Measurements from ENCODE around the gene PTPRF.

Gene PTPRF

DNA sequence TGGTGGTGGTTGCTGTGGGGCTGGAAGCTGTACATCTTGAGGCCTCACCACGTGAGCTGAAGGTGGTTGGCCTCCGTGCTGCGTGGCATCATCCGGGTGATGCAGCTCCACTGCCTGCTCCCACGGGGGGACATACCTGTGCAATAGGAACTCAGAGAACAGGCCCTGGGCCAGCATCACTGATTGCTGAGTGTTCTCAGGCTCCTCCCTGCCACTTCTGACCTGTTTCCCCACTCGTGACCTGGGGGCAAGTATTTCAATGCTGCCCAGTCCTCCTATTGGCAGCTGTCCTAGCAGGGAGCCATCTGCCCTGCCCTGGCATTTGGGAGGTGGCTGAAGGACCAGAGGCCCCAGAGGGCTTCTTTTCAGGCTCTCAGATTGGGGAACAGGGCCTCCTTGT lies 26.1 kb downstream of the PTPRF start:
- DNase-seq: no peak

DNA sequence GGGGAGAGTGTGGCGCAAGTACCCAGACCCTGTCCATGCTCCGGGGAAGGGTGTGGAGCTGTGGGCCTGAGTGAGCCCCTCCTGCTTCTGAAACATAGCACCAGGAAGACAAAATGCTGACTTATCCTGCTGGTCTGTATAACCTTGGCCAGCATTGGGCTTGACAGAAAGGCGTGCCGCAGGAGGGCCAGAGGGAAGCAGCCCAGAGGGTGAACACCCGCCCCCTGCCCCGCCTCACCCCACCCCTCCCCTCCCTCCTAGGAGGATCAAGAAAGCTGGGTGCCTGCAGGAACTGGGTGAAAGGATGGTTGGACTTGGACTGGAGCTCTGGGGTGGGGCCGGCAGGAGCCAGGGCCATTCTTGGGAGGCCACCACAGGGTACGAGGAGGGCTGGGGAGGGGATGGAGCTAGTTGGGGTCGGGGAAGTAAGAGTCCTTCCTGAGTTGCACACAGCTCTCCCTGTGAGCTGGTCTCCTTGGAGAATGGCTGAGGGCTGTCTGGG lies 27.1 kb downstream of the PTPRF start:
- no peak for DNase-seq

DNA sequence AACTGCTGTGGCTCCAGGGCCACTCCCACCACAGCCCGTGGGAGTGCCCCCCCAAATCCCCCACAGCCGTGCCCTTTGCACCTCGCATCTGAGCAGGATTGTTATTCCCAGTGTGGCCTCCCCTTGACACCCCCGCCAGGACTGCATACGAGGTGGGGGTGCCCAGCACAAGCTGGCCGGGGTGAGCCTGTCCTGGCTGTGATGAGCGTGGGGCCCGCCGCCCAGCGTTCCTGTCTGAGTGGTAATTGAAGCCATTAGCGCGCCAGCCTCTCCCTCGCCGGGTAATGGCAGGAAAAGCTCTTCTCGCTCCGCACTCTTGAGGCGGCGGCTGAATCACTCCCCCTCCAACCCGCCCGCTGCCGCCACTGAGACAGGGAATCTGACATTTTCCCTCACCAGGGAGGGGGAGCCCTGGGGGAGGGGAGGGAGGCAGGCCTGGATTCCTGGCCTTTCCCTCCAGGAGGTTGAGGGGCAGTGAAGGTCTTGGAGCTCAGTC lies 27.7 kb downstream of the PTPRF start:
- DNase-seq: no peak

DNA sequence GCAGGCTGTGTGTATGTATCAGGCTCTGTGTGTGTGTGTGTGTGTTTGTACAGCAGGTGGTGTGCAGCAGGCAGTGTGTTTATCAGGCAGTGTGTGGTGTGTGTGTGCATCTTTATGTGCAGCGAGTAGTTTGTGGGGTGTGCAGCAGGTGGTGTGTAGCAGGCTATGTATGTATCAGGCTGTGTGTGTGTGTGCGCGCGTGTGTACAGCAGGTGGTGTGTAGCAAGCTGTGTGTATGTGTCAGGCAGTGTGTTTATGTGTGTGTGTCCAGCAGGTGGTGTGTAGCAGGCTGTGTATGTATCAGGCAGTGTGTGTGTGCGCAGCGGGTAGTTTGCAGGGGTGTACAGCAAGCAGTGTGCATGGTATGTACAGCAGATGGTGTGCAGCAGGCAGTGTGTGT lies 29.0 kb downstream of the PTPRF start:
- no peak for DNase-seq

DNA sequence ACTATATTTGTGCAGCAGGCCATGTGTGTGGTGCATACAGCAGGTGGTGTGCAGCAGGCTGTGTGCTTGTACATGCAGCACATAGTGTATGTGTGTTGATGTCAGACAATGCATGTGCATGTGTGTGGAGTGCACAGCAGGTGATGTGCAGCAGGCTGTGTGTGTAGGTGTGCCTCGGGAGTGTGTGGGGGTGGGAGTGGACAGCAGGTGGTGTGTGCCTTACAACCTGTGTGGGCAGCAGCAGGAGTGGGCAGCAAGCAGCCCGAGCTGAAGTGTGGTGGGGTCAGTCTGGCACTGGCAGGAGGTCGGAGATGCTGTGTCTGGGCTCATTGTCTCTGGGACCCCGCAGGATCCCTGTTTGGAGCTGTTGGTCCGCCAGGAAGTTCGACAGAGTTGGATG lies 29.6 kb downstream of the PTPRF start:
- DNase-seq: no peak

DNA sequence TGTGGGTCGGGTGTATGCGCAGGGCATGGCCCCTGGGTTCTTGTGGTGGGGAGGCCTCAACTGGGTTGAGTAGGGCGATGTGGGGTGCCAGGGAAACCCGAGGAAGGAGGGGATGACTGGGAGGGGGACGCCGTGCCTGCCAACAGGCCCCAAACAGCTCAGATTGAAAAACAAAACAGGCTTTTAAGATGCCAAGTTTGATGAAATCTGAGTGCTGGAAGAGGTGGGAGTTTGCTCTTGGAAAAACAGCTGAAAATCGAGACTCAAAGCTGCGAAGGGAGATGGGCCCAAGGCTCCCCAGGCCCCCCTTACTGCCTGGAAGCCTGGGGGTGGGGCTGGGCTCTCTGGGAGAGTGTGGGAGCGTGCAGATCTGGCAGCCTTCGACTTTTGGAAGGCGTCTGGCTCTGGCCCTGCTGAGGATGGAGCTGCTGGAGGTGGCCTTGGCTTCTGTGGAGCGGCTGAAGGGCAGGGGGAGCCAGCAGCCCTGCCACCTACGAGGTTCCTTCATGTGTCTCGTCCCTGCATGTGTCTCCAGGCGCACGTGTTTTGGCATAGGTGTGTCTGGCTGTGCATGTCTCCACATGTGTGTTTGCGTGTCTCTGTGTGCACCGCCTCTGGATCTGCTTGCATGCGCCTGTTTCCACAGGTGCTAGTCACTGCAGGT lies 33.3 kb downstream of the PTPRF start:
- no peak for DNase-seq

DNA sequence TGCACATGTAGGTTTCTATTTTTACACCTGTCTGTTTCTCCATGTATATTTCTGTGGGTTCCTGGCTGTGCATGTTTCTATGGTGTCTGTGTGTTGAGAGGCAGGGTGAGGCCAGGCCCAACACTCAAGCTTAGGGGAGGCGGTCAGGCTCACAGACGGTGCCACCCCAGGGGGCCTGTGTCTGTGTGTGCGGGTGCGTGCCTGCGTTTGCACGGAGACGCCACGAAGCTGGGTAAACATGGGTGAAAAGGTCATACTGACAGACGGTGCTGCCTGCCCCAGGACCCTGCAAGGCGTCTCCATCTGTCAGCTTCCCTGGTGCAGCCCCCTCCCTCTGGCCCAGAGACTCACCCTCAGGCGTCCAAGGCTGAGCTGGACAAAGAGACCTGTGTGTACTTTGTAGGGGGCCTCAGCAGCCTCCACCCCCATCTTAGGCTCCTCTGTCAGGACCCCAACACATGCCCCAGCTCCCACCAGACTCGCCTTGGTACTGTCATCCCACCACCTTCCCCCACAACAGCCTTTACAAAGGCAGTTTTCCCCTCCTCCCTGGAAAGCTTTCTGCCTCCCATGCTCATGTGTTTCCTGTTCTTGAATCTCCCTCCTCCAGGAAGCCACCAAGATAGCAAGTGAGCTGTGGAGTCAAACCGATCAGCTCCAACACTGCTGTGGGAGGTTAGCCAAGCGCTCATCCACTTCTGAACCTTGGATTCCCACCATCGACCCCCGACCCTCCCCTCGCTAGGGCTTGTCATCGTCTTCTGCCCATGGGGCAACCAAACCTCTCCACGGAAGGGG lies 34.1 kb downstream of the PTPRF start:
- DNase-seq: no peak

DNA sequence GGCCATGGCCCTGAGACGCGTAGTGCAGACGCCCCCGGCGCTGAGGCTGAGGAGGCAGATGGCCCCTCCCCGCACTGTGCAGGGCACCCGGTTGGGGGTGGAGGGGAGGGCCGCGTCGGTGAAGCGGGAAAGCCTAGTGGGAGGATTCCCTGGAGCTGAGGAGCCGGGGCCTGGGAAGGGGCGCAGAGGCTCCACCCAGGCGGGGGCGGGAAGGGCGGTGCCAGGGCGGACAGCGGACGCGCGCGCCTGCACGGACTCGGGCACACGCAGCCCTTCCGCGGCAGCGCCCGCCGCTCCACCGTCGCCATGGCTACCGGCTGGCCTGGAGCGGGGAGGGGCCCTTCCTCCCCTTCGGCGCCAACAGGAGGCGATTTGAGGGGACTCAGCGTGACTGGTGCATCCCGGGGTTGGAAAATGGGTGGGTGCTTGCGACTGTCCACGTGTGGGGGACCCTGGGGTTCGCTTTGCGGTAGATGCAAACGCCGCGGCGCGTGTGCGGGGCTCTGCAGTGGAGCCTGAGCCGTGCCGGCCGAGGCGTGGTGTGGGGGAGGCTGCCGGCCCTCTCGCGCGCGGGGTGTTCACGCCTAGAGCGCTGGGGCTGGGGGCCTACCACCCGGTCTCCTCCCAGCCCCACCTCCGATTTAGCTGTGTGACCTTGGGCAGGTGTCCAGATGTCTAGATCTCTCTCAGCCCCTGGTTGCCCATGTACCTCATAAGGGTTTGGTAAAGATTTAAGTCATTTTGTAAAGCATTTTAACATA lies 35.1 kb downstream of the PTPRF start:
- DNase-seq: peak; percentile 23

DNA sequence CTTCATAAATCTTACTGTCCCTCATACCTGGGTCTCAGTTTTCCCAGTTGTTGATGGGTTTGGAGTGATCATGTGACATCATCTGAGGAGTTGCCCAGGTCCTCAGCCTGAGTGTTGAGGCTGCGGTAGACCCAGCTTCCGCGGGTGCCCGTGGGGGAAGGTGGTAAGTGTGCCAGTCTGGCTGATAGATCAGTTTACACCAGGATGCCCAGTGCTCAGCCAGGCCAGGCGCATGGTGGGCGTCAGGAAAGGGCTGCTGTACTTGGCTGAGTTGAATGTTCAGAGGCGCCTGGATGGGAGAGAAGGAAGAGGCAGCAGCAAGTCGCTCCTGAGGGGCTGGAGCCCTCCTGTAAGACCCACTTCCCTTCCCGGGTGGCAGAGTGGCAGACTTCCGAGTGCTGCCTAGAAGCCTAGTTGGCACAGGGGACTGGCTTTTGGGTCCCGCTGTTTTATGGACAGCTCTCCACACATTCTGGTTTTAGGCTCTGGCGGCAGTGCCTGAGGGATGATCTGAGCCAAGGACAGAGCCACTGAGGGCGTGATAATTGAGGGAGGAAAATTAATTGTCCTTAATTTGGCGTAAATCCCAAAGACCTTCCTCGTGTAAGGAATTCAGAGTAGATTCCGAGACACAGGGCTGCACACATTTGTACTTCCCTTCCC lies 35.8 kb downstream of the PTPRF start:
- DNase-seq: no peak

DNA sequence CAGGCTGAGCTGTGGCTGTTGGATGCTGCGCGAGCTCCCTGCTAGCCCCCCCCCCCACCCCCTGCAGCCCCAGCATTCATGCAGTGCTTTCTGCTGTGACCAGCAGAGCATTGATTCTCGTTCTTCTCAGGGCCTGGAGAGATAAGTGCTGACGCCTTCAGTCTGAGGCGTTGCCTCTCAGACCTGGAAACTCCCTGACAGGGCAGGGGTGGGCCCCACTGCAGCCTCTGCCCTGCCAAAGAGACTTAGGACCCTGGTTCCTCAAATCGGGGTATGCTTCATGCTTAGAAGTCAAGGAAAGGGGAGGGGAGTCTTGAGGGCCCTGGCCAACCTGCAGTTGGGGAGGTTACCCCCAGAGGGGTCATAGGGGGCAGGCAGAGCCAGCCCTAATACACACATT lies 38.5 kb downstream of the PTPRF start:
- DNase-seq: no peak

DNA sequence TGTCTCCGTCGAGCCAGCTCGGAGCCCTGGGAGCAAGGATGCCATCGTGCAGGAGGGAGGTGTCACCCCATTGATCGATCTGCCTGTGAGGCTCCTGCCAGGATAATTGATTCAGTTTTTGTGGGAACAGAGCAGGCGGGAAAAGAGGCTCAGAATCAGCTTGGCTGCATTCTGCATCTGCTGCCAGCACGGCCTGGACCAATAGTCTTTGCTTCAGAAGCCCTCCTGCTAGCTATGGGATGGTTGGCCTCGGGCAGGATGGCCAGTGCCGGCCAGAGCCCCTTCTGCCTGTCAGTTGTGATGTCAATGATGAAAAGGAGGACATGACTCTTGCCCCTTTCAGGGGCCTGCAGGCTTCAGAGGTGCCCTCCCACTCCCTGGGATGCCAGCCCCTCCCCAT lies 39.6 kb downstream of the PTPRF start:
- no peak for DNase-seq

DNA sequence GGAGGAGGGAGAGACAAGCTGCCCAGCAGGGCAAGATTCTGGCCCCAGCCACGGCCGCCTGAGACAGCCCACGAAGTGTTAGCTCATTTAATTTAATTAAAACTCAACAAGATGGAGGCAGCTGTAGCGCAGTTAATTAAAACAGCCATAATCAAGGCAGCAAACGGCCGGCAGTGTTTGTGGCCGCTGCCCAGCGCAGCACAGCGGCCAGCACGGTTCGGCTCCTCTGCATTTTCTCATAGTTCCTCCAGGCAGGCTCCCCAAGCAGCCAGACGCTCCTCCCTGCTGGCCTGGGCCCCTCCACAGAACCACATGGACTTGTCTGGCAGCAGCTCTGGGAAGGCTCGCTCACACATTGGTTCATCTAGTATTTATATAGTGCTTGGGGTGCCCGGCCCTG lies 40.0 kb downstream of the PTPRF start:
- DNase-seq: no peak

DNA sequence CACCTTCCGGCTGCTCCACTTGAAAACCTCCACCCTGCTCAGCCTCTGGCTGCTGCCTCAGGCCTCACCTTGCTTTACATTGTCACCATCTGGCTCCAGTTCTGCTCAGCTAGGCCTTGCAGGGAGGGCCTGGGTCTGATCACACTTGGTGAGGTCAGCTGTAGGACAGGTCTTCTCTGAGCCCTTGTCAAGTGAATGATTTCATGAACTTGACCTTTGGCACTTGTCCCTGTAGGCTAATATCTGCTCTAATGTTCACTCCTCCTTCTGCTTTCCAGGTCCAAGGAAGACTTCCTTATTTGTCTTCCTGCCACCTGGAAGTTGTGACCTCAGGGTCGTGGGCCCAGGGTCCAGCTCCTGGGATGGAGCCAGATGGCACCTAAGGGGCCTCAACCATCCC lies 41.4 kb downstream of the PTPRF start:
- DNase-seq: peak; percentile 2

DNA sequence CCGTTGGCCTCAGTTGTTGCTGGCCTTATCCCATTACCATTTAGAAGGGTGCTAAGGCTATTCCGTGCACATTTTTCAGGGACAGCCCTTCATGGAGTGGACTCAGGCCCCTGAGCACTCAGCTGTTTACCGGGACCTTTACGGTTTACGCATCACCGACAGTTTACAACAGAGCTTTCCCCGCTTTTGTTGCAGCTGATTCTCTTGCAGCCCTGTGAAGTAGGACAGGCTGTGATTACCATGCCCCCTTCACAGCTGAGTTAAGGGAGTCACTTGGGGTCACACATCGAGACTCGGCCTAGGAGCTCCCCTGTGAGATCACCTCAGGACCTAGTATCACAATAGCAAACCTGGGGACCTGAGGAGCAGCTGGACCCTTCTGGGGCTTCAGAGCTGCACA lies 41.9 kb downstream of the PTPRF start:
- no peak for DNase-seq

DNA sequence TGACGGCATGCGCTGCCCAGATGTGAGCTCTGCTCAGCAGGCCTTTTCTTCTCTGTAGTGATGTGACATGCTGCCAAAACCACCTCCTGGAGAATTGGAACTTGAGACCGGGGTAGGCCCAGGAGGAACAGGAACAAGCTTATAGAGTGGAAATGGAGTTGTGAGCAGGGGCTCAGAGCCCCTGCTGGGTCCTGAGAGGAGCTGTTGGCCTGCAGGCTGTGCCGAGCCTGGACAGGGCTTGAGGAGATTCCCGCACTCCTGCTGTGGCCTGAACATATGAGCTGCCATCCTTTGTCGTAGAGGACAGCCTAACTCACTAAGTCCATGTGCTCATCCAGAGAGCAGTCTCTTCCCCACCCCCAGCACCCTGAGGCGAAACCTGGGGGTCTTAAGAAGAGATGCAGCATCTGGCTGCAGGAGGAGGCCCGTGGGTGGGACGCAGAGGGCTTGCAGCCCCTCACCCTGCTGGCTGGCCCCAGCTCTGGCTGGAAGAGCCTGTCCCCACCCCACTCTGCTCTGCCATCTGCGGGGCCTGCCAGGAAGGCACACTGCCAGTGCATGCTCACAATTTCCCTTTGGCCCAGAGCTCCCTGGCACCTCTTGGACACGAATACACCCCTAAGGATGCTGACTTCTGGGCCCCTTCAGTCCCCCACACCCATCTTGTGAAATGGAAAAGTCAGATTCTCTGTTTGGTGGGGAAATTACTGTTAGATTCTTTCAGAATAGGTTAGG lies 42.5 kb downstream of the PTPRF start:
- DNase-seq: no peak

DNA sequence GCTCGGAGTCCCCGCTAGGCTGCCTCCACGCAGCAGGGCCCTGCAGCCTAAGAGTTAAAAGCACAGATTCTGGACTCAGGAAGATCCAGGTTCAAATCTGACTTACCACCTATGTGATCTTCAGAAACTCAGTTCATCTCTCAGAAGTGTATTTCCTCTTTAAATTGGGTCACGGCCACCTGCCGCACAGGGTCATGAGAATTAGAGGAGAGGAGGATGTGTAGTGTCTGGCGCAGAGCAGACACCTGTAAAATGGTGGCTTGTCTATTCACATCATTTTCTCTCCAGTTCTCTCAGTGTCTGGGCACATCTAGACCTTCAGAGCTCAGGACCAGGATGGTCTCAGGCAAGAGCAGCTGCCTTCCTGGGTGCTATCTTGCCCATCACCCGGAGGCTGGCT lies 45.8 kb downstream of the PTPRF start:
- DNase-seq: no peak

DNA sequence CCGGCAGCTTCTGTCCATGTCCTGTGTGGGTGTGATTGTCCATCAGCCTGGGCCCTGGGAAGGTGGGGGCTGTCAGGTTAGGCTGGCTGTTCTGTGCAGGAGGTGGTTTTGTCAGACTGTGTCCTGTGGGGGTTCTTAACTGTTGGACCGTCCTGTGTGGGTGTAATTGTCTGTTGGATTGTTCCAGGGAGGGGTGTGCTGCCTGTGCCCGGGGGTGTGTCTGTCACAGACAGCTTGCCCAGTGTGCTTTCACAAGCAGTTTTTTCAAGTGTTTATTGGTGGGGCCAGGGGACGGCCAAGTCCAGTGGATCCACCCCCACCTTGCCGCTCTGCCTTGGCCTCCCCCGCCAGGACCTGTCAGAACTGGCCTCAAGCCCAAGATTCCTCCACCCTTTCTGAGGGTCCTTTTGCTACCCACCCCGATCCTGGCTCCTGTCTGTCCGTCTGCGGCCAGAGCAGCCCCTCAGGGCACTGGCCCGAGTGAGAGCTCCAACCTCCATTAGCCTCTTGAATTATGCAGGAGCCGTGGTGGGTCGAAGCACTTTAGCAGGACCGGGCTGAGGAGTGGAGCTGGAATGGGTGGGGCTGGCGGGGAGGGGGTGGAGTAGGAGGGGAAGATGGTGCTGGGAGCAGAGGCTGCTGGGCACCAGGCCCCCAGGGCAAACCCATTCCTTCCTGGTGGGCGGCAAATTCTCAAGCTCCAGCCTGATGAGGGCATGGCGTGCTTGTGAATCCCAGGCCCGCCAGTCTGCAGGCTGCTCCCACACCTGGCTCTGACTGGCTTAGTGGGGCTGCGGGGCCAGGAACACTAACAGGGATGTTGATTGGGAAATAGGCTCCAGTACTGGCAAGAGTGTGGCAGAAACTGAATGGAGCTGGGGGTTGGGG lies 47.2 kb downstream of the PTPRF start:
- no peak for DNase-seq

DNA sequence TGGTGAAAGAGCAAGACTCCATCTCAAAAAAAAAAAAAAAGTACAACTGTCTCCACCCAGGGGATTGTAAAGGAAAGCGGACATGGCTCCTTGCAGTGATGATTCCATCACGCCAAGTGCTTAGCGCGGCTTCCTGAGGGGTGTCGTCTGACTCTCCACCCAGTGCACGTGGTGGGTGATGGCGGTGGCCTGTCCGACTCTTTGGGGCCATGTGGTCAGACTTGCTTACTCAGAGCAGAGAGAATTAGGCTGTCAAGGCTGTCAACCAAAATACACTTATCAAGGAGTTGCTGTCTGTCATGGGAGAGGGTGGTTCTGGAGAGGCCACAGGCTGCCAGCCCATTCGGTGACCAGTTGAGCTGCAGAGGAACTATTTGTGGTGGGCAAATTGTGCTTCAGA lies 49.4 kb downstream of the PTPRF start:
- no peak for DNase-seq

DNA sequence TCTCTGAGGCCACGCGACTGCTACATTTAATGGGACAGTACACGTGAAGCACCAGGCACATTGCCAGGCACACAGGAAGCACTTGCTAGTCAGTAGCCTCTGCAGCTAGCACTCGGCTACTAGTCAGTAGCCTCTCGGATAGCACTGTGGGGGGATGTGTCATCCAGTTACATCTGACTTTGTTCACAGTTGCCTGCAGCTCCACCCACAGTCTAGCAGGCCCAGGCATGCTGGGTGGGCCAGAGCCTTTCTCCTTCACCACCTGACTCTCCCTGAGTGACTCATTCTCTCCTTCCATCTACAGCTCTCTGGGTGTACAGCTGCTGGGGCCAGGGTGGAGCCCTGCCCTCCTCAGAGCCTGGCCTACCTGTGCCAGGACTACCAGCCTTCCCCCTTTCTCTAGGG lies 51.5 kb downstream of the PTPRF start:
- DNase-seq: no peak

DNA sequence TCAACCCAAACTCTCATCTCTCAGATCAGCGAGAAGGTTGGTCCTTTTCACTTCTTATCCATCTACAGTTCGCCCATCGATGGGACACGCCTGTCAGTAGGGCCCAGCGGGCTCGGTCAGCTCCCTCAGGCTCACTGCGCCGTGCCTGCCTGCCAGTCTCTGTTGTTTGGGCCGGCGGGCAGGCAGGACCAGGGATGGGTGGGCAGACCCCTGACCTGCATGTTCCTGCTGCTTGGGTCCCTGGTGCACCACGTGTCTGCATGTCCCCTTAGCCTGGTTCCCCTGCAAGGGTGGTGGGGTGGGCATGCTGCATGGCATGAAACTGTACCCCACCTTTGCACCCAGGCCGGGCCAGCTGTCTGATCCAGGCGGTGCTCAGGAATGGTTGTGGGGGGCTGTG lies 52.4 kb downstream of the PTPRF start:
- DNase-seq: no peak

DNA sequence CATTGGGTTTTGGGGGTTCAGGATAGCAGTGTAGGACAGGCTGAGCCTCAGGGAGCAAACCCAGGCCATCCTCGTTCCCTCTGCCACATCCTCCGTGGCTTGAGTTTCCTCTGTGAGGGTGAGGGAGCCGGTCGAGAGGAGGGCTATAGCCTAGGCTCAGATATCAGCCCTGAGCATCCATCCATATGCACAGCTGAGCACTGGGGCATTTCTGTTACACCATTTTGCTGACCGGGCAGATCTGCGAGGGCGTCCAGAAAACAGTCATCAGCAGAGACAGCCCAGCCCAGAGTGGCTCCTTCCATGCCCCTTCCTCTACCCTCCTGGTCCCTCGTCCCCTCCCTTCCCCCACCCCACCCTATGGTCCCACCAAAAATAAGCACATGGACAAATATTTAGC lies 53.5 kb downstream of the PTPRF start:
- DNase-seq: no peak

Measured in inflammatory macrophage treated with lipopolysaccharide for 4 hours (primary cell).